ENCODE data around the gene C7orf25. TPM values are rescaled to one million over a fixed set of nuclear protein-coding genes. Genes with fewer than 3 reads are reported as not detected.

Gene C7orf25
- total and polyA plus RNA-seq, 2 of the 13 experiments (the other 11 are each of a cell fraction or from before 2014, with no cell fraction given) = 0.37 to 1.3 TPM

GRCh38 chr7:42911454-42912447 is at the start of gene C7orf25 (continued):
- TF ChIP-seq ZBED4 (CRISPR knock-in tag; IDR thresholded peaks at IDR 0.05; ENCODE audit: borderline replicate concordance) = peak; percentile 85
- TF ChIP-seq ARNTL (CRISPR knock-in tag; IDR thresholded peaks at IDR 0.05) = peak; percentile 57; the same call in 1 of the 2 replicates
- TF ChIP-seq ZMAT5 (CRISPR knock-in tag; IDR thresholded peaks at IDR 0.05; ENCODE audit: borderline replicate concordance, low read depth) = no peak
- peak; percentile 68; the same call in 1 of the 2 replicates for TF ChIP-seq ZNF552 (CRISPR knock-in tag; IDR thresholded peaks at IDR 0.05; ENCODE audit: borderline replicate concordance)
- no peak for TF ChIP-seq ARNT (IDR thresholded peaks at IDR 0.05)
- peak; percentile 78 for TF ChIP-seq XRCC5 (optimal IDR thresholded peaks at IDR 0.05; ENCODE audit: low read length)
- peak; percentile 77; the same call in 1 of the 2 replicates for TF ChIP-seq ZNF235 (CRISPR knock-in tag; IDR thresholded peaks at IDR 0.05; ENCODE audit: borderline replicate concordance)
- TF ChIP-seq ZFYVE20 (CRISPR knock-in tag; IDR thresholded peaks at IDR 0.05; ENCODE audit: borderline replicate concordance, low read depth) = no peak
- TF ChIP-seq AHDC1 (CRISPR knock-in tag; IDR thresholded peaks at IDR 0.05; ENCODE audit: borderline replicate concordance) = no peak
- TF ChIP-seq ZBTB7A (CRISPR knock-in tag; IDR thresholded peaks at IDR 0.05) = peak; percentile 68; the same call in 1 of the 2 replicates
- TF ChIP-seq JARID2 (CRISPR knock-in tag; IDR thresholded peaks at IDR 0.05; ENCODE audit: insufficient replicate concordance) = no peak
- no peak for TF ChIP-seq ZNF670 (CRISPR knock-in tag; IDR thresholded peaks at IDR 0.05; ENCODE audit: borderline replicate concordance)
- no peak for TF ChIP-seq SNRNP70 (IDR thresholded peaks at IDR 0.05; ENCODE audit: low read depth, low read length)
